H1 (cell line): ENCODE measurements around the gene CDH22. TPM values are rescaled to one million over a fixed set of nuclear protein-coding genes. Genes with fewer than 3 reads are reported as not detected.

Experiments used
- ATF3 ChIP-seq: IDR thresholded peaks from 2 replicates; pipeline ENCODE4 v1.6.1; 2011; ENCODE audit warnings: low read depth, mild to moderate bottlenecking, low read length; ENCODE audit not compliant: insufficient read depth
- BCL11A ChIP-seq, 2 experiments: IDR thresholded peaks; one replicate each; pipeline ENCODE4 v1.6.1; 2011; ENCODE audit warnings: low read depth in 2 of 2, low read length in 2 of 2, mild to moderate bottlenecking in 2 of 2
- CBX5 ChIP-seq: fragments of 300-800, 300-1000 bp; sonication (generic); IDR thresholded peaks from 2 replicates; pipeline ENCODE4 v1.7.1; 2016; ENCODE audit warnings: antibody characterized with exemption, low read length, low read depth
- CHD2 ChIP-seq: IDR thresholded peaks from 2 replicates; pipeline ENCODE4 v1.6.1; 2012; ENCODE audit warnings: low read length, improper control_type of control experiment
- CHD7 ChIP-seq: fragments of 300-600 bp; sonication (generic); IDR thresholded peaks from 2 replicates; pipeline ENCODE4 v1.7.1; 2012; ENCODE audit warnings: low read length, moderate library complexity, mild to moderate bottlenecking, inconsistent platforms; ENCODE audit not compliant: insufficient replicate concordance
- EGR1 ChIP-seq: IDR thresholded peaks from 2 replicates; pipeline ENCODE4 v1.6.1; 2011; ENCODE audit warnings: low read depth, low read length, borderline replicate concordance
- KDM4A ChIP-seq: IDR thresholded peaks from one replicate; pipeline ENCODE4 v1.7.1; 2012; ENCODE audit warnings: low read depth, mild to moderate bottlenecking, moderate library complexity, low read length, inconsistent platforms; ENCODE audit not compliant: severe bottlenecking
- NRF1 ChIP-seq: IDR thresholded peaks from 2 replicates; pipeline ENCODE4 v1.6.1; 2011; ENCODE audit warnings: mild to moderate bottlenecking, low read depth, low read length, improper control_type of control experiment
- POLR2A ChIP-seq, 2 experiments: IDR thresholded peaks; 1 replicate in 1 of 2; 2 replicates in 1 of 2; pipeline ENCODE4 v1.6.1; 2011; ENCODE audit warnings: low read depth in 2 of 2, low read length in 2 of 2, mild to moderate bottlenecking in 2 of 2; ENCODE audit errors: control extremely low read depth in 1 of 2
- polyA plus RNA-seq, 7 experiments: library from polyadenylated mRNA; depleted of rRNA in 3 of 7; stranded (reverse) in 5 of 7; unstranded in 2 of 7; fragments of >200 nt in 5 of 7; fragments of 200-250 nt in 2 of 7; gene quantifications; 1 replicate in 5 of 7; 2 replicates in 1 of 7; 4 replicates in 1 of 7; pipeline versions ENCODE4 v1.2.1 to v1.2.3, GENCODE V29; 2011 to 2013; ENCODE audit warnings: missing spikeins in 2 of 7, mixed read lengths in 2 of 7
- total RNA-seq: library from RNA; stranded (reverse); fragmentation: NEBNext Ultra II Directional; extraction: Animal tissue kit (Norgen Biotek cat#: 25700); gene quantifications from 2 replicates; pipeline ENCODE4 v1.2.1, GENCODE V29; 2021

Gene CDH22
- total and polyA plus RNA-seq, 2 of the 8 experiments (the other 6 are each of a cell fraction or from before 2014, with no cell fraction given): 0.35 to 0.39 TPM

DNA sequence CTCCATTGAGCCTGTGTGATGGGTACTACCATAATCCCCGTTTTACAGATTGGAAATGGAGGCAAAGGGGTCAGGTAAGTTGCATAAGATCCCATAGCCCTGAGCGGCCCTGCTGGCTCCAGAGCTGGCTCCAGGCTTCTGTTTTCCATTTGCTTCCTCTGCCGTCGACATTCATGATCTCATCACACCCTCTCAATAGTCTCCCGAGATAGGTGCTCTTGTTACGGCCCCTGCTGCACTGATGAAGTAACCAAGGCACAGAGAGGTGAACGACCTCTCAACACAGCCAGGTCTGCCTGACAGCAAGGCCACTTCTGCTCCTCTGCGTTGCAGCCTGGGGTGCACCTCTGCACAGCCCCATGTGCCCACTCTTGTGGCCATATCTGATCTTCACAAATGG lies 16.9 kb downstream of the CDH22 start (continued):
- no peak for TF ChIP-seq CHD7
- no peak for TF ChIP-seq KDM4A
- no peak for TF ChIP-seq BCL11A (IDR thresholded peaks at IDR 0.05; ENCODE audit: low read depth in 2 of 2, low read length in 2 of 2)
- no peak for TF ChIP-seq POLR2A (IDR thresholded peaks at IDR 0.05; ENCODE audit: control extremely low read depth in 1 of 2, low read depth in 2 of 2, low read length in 2 of 2)
- TF ChIP-seq CBX5: no peak
- TF ChIP-seq NRF1: no peak
- no peak for TF ChIP-seq CHD2
- no peak for TF ChIP-seq ATF3
- no peak for TF ChIP-seq EGR1
